ENCODE measurements around the gene PHF21B.

PHF21B gene

GRCh38 chr22:45001653-45002052, 8.2 kb downstream of the PHF21B start:
- Histone ChIP-seq H3K27ac (ENCODE audit: low read length) (no peak overlapping the region), H3K27me3 (ENCODE audit: control insufficient read depth, insufficient read depth, low read length) (no peaks in the 10 kb centered on the region), H3K4me3 (ENCODE audit: low read length) (no peak overlapping the region), H3K4me1 (ENCODE audit: control insufficient read depth, insufficient read depth, low read length) (peaks cover 2% of the 10 kb centered on the region; the same call in 1 of the 2 replicates), H3K9me3 (ENCODE audit: control insufficient read depth, insufficient read depth, low read length) (no peaks in the 10 kb centered on the region), H3K36me3 (ENCODE audit: control insufficient read depth, insufficient read depth, low read length) (peaks cover 15% of the 10 kb centered on the region)
- no CpG with 5 or more reads among the region's 15 CpGs for WGBS (ENCODE audit: insufficient coverage, insufficient read length)
- no peak for DNase-seq (ENCODE audit: low read depth, low spot score)

GRCh38 chr22:45000330-45000729, 9.5 kb downstream of the PHF21B start:
- Histone ChIP-seq H3K4me3 (ENCODE audit: low read length) (no peak overlapping the region), H3K27me3 (ENCODE audit: control insufficient read depth, insufficient read depth, low read length) (no peaks in the 10 kb centered on the region), H3K4me1 (ENCODE audit: control insufficient read depth, insufficient read depth, low read length) (peaks cover 4% of the 10 kb centered on the region; the same call in 1 of the 2 replicates), H3K27ac (ENCODE audit: low read length) (no peak overlapping the region), H3K9me3 (ENCODE audit: control insufficient read depth, insufficient read depth, low read length) (no peaks in the 10 kb centered on the region), H3K36me3 (ENCODE audit: control insufficient read depth, insufficient read depth, low read length) (peaks cover 15% of the 10 kb centered on the region)
- DNase-seq (ENCODE audit: low read depth, low spot score): no peak
- WGBS (ENCODE audit: insufficient coverage, insufficient read length): no CpG with 5 or more reads among the region's 14 CpGs

- no peak overlapping the region for H3K27ac ChIP-seq (ENCODE audit: low read length)
- H3K36me3 ChIP-seq (ENCODE audit: control insufficient read depth, insufficient read depth, low read length): peaks cover 12% of the 10 kb centered on the region
- WGBS (ENCODE audit: insufficient coverage, insufficient read length): no CpG with 5 or more reads among the region's 13 CpGs
Observed at GRCh38 chr22:44999687-45000086, 10.1 kb downstream of the PHF21B start.

GRCh38 chr22:44999231-44999630, 10.6 kb downstream of the PHF21B start:
- H3K36me3 ChIP-seq (ENCODE audit: control insufficient read depth, insufficient read depth, low read length): peaks cover 10% of the 10 kb centered on the region
- no peak overlapping the region for H3K27ac ChIP-seq (ENCODE audit: low read length)
- H3K4me3 ChIP-seq (ENCODE audit: low read length): no peak overlapping the region
- no CpG with 5 or more reads among the region's 15 CpGs for WGBS (ENCODE audit: insufficient coverage, insufficient read length)
- H3K27me3 ChIP-seq (ENCODE audit: control insufficient read depth, insufficient read depth, low read length): no peaks in the 10 kb centered on the region
- H3K9me3 ChIP-seq (ENCODE audit: control insufficient read depth, insufficient read depth, low read length): no peaks in the 10 kb centered on the region
- 0 out of 2 replicates have a peak, but pooled peaks cover 3% of the 10 kb centered on the region for H3K4me1 ChIP-seq (ENCODE audit: control insufficient read depth, insufficient read depth, low read length)
- DNase-seq (ENCODE audit: low read depth, low spot score): no peak

More at GRCh38 chr22:44999687-45000086, 10.1 kb downstream of the PHF21B start:
- DNase-seq (ENCODE audit: low read depth, low spot score): no peak
- Histone ChIP-seq H3K4me1 (ENCODE audit: control insufficient read depth, insufficient read depth, low read length) (peaks cover 4% of the 10 kb centered on the region; the same call in 1 of the 2 replicates), H3K4me3 (ENCODE audit: low read length) (no peak overlapping the region), H3K9me3 (ENCODE audit: control insufficient read depth, insufficient read depth, low read length) (no peaks in the 10 kb centered on the region), H3K27me3 (ENCODE audit: control insufficient read depth, insufficient read depth, low read length) (no peaks in the 10 kb centered on the region)

GRCh38 chr22:44998296-44998695, 11.5 kb downstream of the PHF21B start:
- Histone ChIP-seq H3K36me3 (ENCODE audit: control insufficient read depth, insufficient read depth, low read length) (peaks cover 10% of the 10 kb centered on the region), H3K4me3 (ENCODE audit: low read length) (no peak overlapping the region), H3K9me3 (ENCODE audit: control insufficient read depth, insufficient read depth, low read length) (no peaks in the 10 kb centered on the region), H3K27ac (ENCODE audit: low read length) (no peak overlapping the region), H3K4me1 (ENCODE audit: control insufficient read depth, insufficient read depth, low read length) (0 out of 2 replicates have a peak, but pooled peaks cover 3% of the 10 kb centered on the region), H3K27me3 (ENCODE audit: control insufficient read depth, insufficient read depth, low read length) (no peaks in the 10 kb centered on the region)
- DNase-seq (ENCODE audit: low read depth, low spot score): no peak
- no CpG with 5 or more reads among the region's 11 CpGs for WGBS (ENCODE audit: insufficient coverage, insufficient read length)

- Histone ChIP-seq H3K27ac (ENCODE audit: low read length) (no peak overlapping the region), H3K36me3 (ENCODE audit: control insufficient read depth, insufficient read depth, low read length) (peaks cover 10% of the 10 kb centered on the region), H3K4me3 (ENCODE audit: low read length) (no peak overlapping the region), H3K9me3 (ENCODE audit: control insufficient read depth, insufficient read depth, low read length) (no peaks in the 10 kb centered on the region), H3K27me3 (ENCODE audit: control insufficient read depth, insufficient read depth, low read length) (no peaks in the 10 kb centered on the region), H3K4me1 (ENCODE audit: control insufficient read depth, insufficient read depth, low read length) (0 out of 2 replicates have a peak, but pooled peaks cover 3% of the 10 kb centered on the region)
- no CpG with 5 or more reads among the region's 9 CpGs for WGBS (ENCODE audit: insufficient coverage, insufficient read length)
- DNase-seq (ENCODE audit: low read depth, low spot score): no peak
Observed at GRCh38 chr22:44997060-44997459, 12.7 kb downstream of the PHF21B start.

- no peak overlapping the region for H3K27ac ChIP-seq (ENCODE audit: low read length)
- WGBS (ENCODE audit: insufficient coverage, insufficient read length): 100% methylated on average over 6 of the region's 16 CpGs
- no peaks in the 10 kb centered on the region for H3K9me3 ChIP-seq (ENCODE audit: control insufficient read depth, insufficient read depth, low read length)
- DNase-seq (ENCODE audit: low read depth, low spot score): no peak
- no peak overlapping the region for H3K4me3 ChIP-seq (ENCODE audit: low read length)
- H3K4me1 ChIP-seq (ENCODE audit: control insufficient read depth, insufficient read depth, low read length): 0 out of 2 replicates have a peak, but pooled peaks cover 3% of the 10 kb centered on the region
- no peaks in the 10 kb centered on the region for H3K27me3 ChIP-seq (ENCODE audit: control insufficient read depth, insufficient read depth, low read length)
- peaks cover 10% of the 10 kb centered on the region for H3K36me3 ChIP-seq (ENCODE audit: control insufficient read depth, insufficient read depth, low read length)
Observed at GRCh38 chr22:44996648-44997047, 13.2 kb downstream of the PHF21B start.

- no peaks in the 10 kb centered on the region for H3K27me3 ChIP-seq (ENCODE audit: control insufficient read depth, insufficient read depth, low read length)
- no peak for DNase-seq (ENCODE audit: low read depth, low spot score)
- H3K9me3 ChIP-seq (ENCODE audit: control insufficient read depth, insufficient read depth, low read length): no peaks in the 10 kb centered on the region
- H3K36me3 ChIP-seq (ENCODE audit: control insufficient read depth, insufficient read depth, low read length): peaks cover 10% of the 10 kb centered on the region
- no peak overlapping the region for H3K4me3 ChIP-seq (ENCODE audit: low read length)
- WGBS (ENCODE audit: insufficient coverage, insufficient read length): no CpG with 5 or more reads among the region's 9 CpGs
- H3K27ac ChIP-seq (ENCODE audit: low read length): no peak overlapping the region
- H3K4me1 ChIP-seq (ENCODE audit: control insufficient read depth, insufficient read depth, low read length): 0 out of 2 replicates have a peak, but pooled peaks cover 3% of the 10 kb centered on the region
Observed at GRCh38 chr22:44996120-44996519, 13.7 kb downstream of the PHF21B start.

- Histone ChIP-seq H3K36me3 (ENCODE audit: control insufficient read depth, insufficient read depth, low read length) (peaks cover 8% of the 10 kb centered on the region), H3K27me3 (ENCODE audit: control insufficient read depth, insufficient read depth, low read length) (no peaks in the 10 kb centered on the region), H3K4me3 (ENCODE audit: low read length) (no peak overlapping the region), H3K4me1 (ENCODE audit: control insufficient read depth, insufficient read depth, low read length) (0 out of 2 replicates have a peak, but pooled peaks cover 3% of the 10 kb centered on the region), H3K9me3 (ENCODE audit: control insufficient read depth, insufficient read depth, low read length) (no peaks in the 10 kb centered on the region), H3K27ac (ENCODE audit: low read length) (no peak overlapping the region)
- no peak for DNase-seq (ENCODE audit: low read depth, low spot score)
- no CpG with 5 or more reads among the region's 14 CpGs for WGBS (ENCODE audit: insufficient coverage, insufficient read length)
Observed at GRCh38 chr22:44995715-44996114, 14.1 kb downstream of the PHF21B start.

GRCh38 chr22:44995105-44995514, 14.7 kb downstream of the PHF21B start:
- Histone ChIP-seq H3K27me3 (ENCODE audit: control insufficient read depth, insufficient read depth, low read length) (no peaks in the 10 kb centered on the region), H3K36me3 (ENCODE audit: control insufficient read depth, insufficient read depth, low read length) (peaks cover 3% of the 10 kb centered on the region; the same call in 1 of the 2 replicates), H3K27ac (ENCODE audit: low read length) (no peak overlapping the region), H3K4me3 (ENCODE audit: low read length) (no peak overlapping the region), H3K4me1 (ENCODE audit: control insufficient read depth, insufficient read depth, low read length) (0 out of 2 replicates have a peak, but pooled peaks cover 3% of the 10 kb centered on the region), H3K9me3 (ENCODE audit: control insufficient read depth, insufficient read depth, low read length) (no peaks in the 10 kb centered on the region)
- no CpG with 5 or more reads among the region's 7 CpGs for WGBS (ENCODE audit: insufficient coverage, insufficient read length)
- DNase-seq (ENCODE audit: low read depth, low spot score): no peak

Data from iPS DF 6.9 (cell line).